Epithelial cell of prostate (primary cell): ENCODE data around the gene SIGLECL1.

ENCODE experiments used
- DNase-seq: peaks from one replicate; pipeline ENCODE4 v3.0.0-alpha.2; 2011; ENCODE audit warnings: low read depth, low spot score
- H3K27ac ChIP-seq: fragments of 450-650 bp; 2 replicates; pipeline ENCODE4 v1.5.1; 2017; ENCODE audit warnings: mild to moderate bottlenecking

SIGLECL1 gene

DNA sequence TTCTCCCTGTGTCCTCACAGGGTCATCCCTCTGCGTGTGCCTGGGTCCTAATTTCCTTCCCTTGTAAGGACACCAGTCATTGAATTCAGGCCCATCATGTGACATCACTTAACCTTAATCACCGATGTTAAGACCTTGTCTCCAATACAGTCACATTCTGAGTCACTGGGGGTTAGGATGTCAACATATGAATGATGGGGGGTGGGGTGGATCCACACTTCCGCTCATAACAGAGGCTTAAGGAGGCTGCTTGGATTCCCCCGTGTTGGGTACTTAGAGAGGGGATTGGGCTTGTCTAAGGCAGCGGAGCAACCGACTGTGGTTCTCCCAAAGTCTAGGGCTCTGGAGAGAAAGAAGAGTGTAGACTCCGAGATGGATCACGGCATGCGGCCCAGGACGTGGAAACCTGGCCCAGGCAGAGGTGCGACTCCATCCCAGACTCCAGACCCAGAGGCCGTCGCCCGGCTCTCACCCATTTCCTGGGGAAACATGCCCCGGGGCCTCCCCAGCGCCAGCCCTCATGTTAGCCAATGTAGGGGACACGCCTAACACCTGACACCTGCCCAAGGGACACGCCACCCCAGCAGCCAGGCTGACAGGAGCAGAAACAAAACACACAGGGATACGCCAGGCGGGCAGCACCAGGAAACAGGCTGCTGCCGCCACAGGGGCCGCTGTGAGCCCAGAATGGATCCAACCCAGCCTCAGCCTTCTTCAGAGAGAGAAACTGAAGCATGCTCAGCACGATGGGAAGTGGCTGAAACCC lies 43.5 kb downstream of the SIGLECL1 start:
- no peak overlapping the region for H3K27ac ChIP-seq
- DNase-seq = no peak

DNA sequence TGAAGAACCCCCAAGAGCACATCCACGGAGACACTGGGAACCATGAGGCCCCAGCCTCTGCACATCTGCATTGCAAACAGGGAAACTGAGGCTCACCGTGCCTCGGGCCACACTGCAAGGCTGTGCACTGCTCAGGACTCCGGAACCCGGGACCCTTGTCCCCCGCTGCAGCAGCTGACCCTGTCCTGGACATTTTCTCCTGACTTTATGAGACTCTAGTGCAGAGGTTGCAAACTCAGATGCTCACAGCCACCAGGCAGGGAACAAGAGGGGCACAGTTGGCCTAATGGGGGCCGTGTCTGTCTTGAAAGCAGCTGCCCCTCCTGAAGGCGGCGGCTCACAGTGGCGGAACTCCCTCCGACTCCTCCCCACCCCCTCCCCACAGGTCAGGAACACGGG lies 44.1 kb downstream of the SIGLECL1 start:
- no peak overlapping the region for H3K27ac ChIP-seq
- DNase-seq = no peak

DNA sequence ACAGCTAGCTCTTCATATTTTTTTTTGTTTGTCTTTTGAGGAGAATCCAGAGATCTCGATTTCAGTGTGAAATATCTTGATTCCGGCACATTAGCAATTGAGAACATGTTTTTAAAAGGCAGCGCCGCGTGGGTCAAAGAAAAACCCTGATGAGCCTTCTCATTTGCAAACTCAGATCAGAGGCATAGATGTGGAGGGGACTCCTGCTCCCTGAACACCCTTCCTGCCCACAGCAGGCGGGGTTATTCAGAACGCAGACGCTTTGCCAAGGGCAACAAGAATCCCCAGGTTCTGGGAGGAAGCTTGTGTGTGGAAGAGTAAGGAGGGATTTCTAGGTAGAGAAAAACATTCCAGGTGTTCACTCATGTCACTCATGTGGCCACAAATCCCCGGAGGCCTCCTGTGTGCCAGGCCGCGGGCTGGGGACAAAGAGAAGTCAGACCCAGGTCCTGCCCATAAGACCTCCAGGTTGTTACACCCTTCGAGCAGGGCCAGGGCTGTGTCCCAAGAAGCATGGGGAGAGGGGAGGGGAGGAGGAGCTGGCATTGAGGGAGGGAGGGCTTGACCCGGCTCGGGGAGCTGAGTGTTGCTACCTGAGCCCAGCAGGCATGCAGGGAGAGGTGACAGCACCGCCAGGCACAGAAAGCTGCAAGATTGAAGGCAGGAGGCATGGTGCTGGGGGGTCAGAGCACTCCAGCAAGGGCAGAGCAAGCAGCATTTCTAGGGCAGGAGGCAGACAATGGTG lies 44.7 kb downstream of the SIGLECL1 start:
- DNase-seq = no peak
- no peak overlapping the region for H3K27ac ChIP-seq

- DNase-seq = no peak
- no peak overlapping the region for H3K27ac ChIP-seq
Observed at GRCh38 chr19:51296336-51297093, 45.6 kb downstream of the SIGLECL1 start.

DNA sequence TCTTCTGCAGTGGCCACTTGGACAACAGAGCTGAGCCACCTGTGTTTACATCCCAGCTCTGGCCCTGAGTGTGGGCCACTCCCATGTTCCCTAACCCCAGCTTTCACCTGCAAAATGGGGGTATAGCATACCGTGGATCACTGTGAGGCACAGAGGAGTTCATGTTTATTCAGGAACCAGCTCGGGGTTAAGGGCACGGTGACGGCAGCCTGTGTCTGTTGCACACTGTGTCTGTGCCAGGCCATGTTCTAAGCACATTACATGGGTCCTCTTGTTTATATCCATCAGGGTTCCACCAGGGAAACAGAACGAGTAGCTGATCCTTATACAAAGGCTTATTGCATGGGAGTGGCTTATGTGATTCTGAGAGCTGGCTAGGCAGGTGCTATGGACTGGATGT lies 46.5 kb downstream of the SIGLECL1 start:
- no peak overlapping the region for H3K27ac ChIP-seq
- DNase-seq = no peak

GRCh38 chr19:51301266-51301665 lies 50.4 kb downstream of the SIGLECL1 start:
- no peak overlapping the region for H3K27ac ChIP-seq
- no peak for DNase-seq

- H3K27ac ChIP-seq = no peak overlapping the region
- DNase-seq = no peak
Observed at GRCh38 chr19:51305479-51305878, 54.6 kb downstream of the SIGLECL1 start.

GRCh38 chr19:51311351-51312257 lies 60.7 kb downstream of the SIGLECL1 start, which contains the start of gene IGLON5:
IGLON5 (plus strand) TSS chr19:51311644; CDS start chr19:51311848, 204 bp downstream.
- DNase-seq = no peak
- no peak within 1 kb of the TSS for H3K27ac ChIP-seq

GRCh38 chr19:51316688-51317087 lies 65.8 kb downstream of the SIGLECL1 start:
- H3K27ac ChIP-seq = no peak overlapping the region
- no peak for DNase-seq

GRCh38 chr19:51317376-51317775 lies 66.5 kb downstream of the SIGLECL1 start:
- DNase-seq = no peak
- no peak overlapping the region for H3K27ac ChIP-seq

- no peak for DNase-seq
Observed at GRCh38 chr19:51317968-51318367, 67.1 kb downstream of the SIGLECL1 start.

More at GRCh38 chr19:51317968-51318367, 67.1 kb downstream of the SIGLECL1 start:
- H3K27ac ChIP-seq = no peak overlapping the region
